K562 (cell line): ENCODE data around the gene DNAJC11. TPM values are rescaled to one million over a fixed set of nuclear protein-coding genes. Genes with fewer than 3 reads are reported as not detected.

Experiments used
- ATAC-seq: fragments of 200-7000 bp; cut with Tn5 transposase; 3 replicates; pipeline ENCODE4 v1.9.1; 2020; ENCODE audit warnings: moderate library complexity
- BruUV-seq: library from RNA; stranded (reverse); fragments of 400-500 nt; replicated peaks from 2 replicates; lab custom pipeline; 2021; lab: Mats Ljungman, UMichigan
- CTCF ChIA-PET: fragments of 300-600 bp; formaldehyde crosslinking; extraction: SDS; loops from one replicate; lab custom pipeline; 2021; ENCODE audit warnings: low intra/inter-chr PET ratio; lab: Yijun Ruan, JAX
- POLR2A ChIA-PET: fragments of 300-600, 350-650 bp; sonication (Branson Sonifier 250); formaldehyde crosslinking; extraction: SDS; loops from one replicate; lab custom pipeline; 2021; ENCODE audit warnings: antibody characterized with exemption, inconsistent platforms; lab: Yijun Ruan, JAX
- DNase-seq, 4 experiments: peaks; one replicate each; pipeline versions ENCODE4 v3.0.0 to v3.0.0-alpha.2; 2011 to 2018; ENCODE audit warnings: low spot score in 3 of 4, mixed read lengths in 3 of 4; ENCODE audit errors: extremely low read depth in 1 of 4
- FAIRE-seq: peaks from 2 replicates; lab custom pipeline; 2011; peaks lifted over from hg19 to GRCh38; lab: Jason Lieb, UNC
- H2AFZ ChIP-seq: 2 replicates; pipeline ENCODE4 v1.6.0; 2011; ENCODE audit warnings: low read depth, low read length, control low read depth, inconsistent platforms
- H3K27ac ChIP-seq: fragments of 200-600 bp; 3 replicates; pipeline ENCODE4 v1.8.0; 2011; ENCODE audit warnings: low read depth, mild to moderate bottlenecking, control low read depth, inconsistent platforms, low read length, moderate library complexity, mixed read lengths; ENCODE audit errors: extremely low read depth
- H3K27me3 ChIP-seq, 2 experiments: fragments of 300-600 bp in 1 of 2; 2 replicates in 1 of 2; 3 replicates in 1 of 2; pipeline versions ENCODE4 v1.6.0 to v1.8.0; 2011; ENCODE audit warnings: inconsistent platforms in 2 of 2, low read length in 2 of 2, mild to moderate bottlenecking in 1 of 2, mixed read lengths in 1 of 2, moderate library complexity in 1 of 2; ENCODE audit not compliant: control insufficient read depth in 2 of 2, insufficient read depth in 2 of 2
- H3K36me3 ChIP-seq: fragments of 300-600 bp; 3 replicates; pipeline ENCODE4 v1.8.0; 2011; ENCODE audit warnings: mild to moderate bottlenecking, low read length, inconsistent platforms; ENCODE audit not compliant: control insufficient read depth, insufficient read depth
- H3K4me1 ChIP-seq, 2 experiments: fragments of 200-600 bp in 1 of 2; replicated peaks in 1 of 2; 2 replicates in 1 of 2; 3 replicates in 1 of 2; pipeline versions ENCODE4 v1.5.1 to v1.8.0; 2011; ENCODE audit warnings: inconsistent platforms in 2 of 2, low read length in 2 of 2, mild to moderate bottlenecking in 1 of 2, mixed read lengths in 1 of 2, moderate library complexity in 1 of 2; ENCODE audit not compliant: control insufficient read depth in 2 of 2, insufficient read depth in 2 of 2
- H3K4me2 ChIP-seq: 2 replicates; pipeline ENCODE4 v1.6.1; 2011; ENCODE audit warnings: low read length, control low read depth, inconsistent platforms, mixed read lengths; ENCODE audit not compliant: insufficient read depth
- H3K4me3 ChIP-seq: fragments of 200-600 bp; sonication (generic), shearing (Covaris generic); 2 replicates; pipeline ENCODE4 v1.5.1; 2016; ENCODE audit warnings: control low read depth, inconsistent platforms
- H3K79me2 ChIP-seq: fragments of 200-600 bp; 3 replicates; pipeline ENCODE4 v1.8.0; 2011; ENCODE audit warnings: low read length, inconsistent platforms; ENCODE audit not compliant: control insufficient read depth, insufficient read depth
- H3K9ac ChIP-seq, 2 experiments: 2 replicates each; pipeline versions ENCODE4 v1.6.0 to v1.6.1; 2011; ENCODE audit warnings: low read depth in 2 of 2, low read length in 2 of 2, control low read depth in 1 of 2, inconsistent platforms in 1 of 2, mild to moderate bottlenecking in 1 of 2, mixed read lengths in 1 of 2; ENCODE audit not compliant: insufficient read depth in 1 of 2
- H3K9me1 ChIP-seq: one replicate; pipeline ENCODE4 v1.6.0; 2011; ENCODE audit warnings: inconsistent platforms, mild to moderate bottlenecking, low read length, moderate library complexity; ENCODE audit not compliant: control insufficient read depth, insufficient read depth
- H3K9me3 ChIP-seq: replicated peaks from 2 replicates; pipeline ENCODE4 v1.5.1; 2011; ENCODE audit warnings: low read depth, low read length, inconsistent platforms; ENCODE audit not compliant: control insufficient read depth, insufficient read depth
- H4K20me1 ChIP-seq: replicated peaks from 2 replicates; pipeline ENCODE4 v1.6.1; 2011; ENCODE audit warnings: low read length, inconsistent platforms, mixed read lengths; ENCODE audit not compliant: control insufficient read depth, insufficient read depth
- CCNT2 ChIP-seq: IDR thresholded peaks from 2 replicates; pipeline ENCODE4 v1.6.1; 2011; ENCODE audit warnings: borderline replicate concordance, low read depth, mild to moderate bottlenecking, moderate library complexity, mixed read lengths, low read length; ENCODE audit not compliant: insufficient read length; ENCODE audit errors: extremely low read depth
- CTBP1 ChIP-seq: fragments of 450-650 bp; IDR thresholded peaks from 2 replicates; pipeline ENCODE4 v1.6.1; 2016; ENCODE audit warnings: borderline replicate concordance
- HNRNPLL ChIP-seq: fragments of 200-400 bp; formaldehyde crosslinking; IDR thresholded peaks from 2 replicates; pipeline ENCODE4 v1.6.1; 2017; ENCODE audit warnings: low read length, low read depth, mild to moderate bottlenecking; ENCODE audit not compliant: poor library complexity, severe bottlenecking
- NFRKB ChIP-seq: fragments of 450-650 bp; IDR thresholded peaks from 2 replicates; pipeline ENCODE4 v1.6.1; 2016; ENCODE audit warnings: low read depth
- PHF8 ChIP-seq: fragments of 200-600 bp; sonication (generic); IDR thresholded peaks from 2 replicates; pipeline ENCODE4 v1.6.1; 2012; ENCODE audit warnings: mixed run types, mild to moderate bottlenecking, inconsistent platforms, low read length, moderate library complexity, borderline replicate concordance
- STAT5A ChIP-seq: IDR thresholded peaks from 2 replicates; pipeline ENCODE4 v1.6.1; 2012; ENCODE audit warnings: low read length, inconsistent platforms, borderline replicate concordance
- ZNF592 ChIP-seq: fragments of 450-650 bp; IDR thresholded peaks from 2 replicates; pipeline ENCODE4 v1.6.1; 2017; ENCODE audit warnings: antibody characterized with exemption, mild to moderate bottlenecking
- ZNF740 ChIP-seq, 3 experiments: fragments of 200-800 bp in 1 of 3; sonication (Bioruptor generic) in 1 of 3; sonication (generic) in 1 of 3; formaldehyde crosslinking in 1 of 3; IDR thresholded peaks; 2 replicates each; pipeline versions ENCODE4 v1.6.1 to v1.8.0; 2016 to 2022; ENCODE audit warnings: mild to moderate bottlenecking in 2 of 3, missing compliant biosample characterization in 2 of 3, missing genetic modification characterization in 2 of 3, missing genetic modification reagents in 1 of 3
- WGBS: fragments of 100-300 bp; shearing (Covaris generic); methylation state at CpG from one replicate; pipeline ENCODE4 v1.1.6; 2016; ENCODE audit warnings: low coverage, mixed read lengths; ENCODE audit not compliant: insufficient coverage; ENCODE audit errors: missing lambda C conversion rate; 5-methylcytosine and 5-hydroxymethylcytosine counted together
- in situ Hi-C: fragments of 300-500 bp; cut with MboI; formaldehyde crosslinking; loops from 4 replicates; pipeline ENCODE4 v1.15.0; 2018; ENCODE audit warnings: inconsistent platforms, mixed read lengths
- intact Hi-C: fragments of 100-400 bp; cut with micrococcal nuclease; formaldehyde crosslinking; loops from 2 replicates; pipeline ENCODE4 v1.14.2; 2022
- polyA plus RNA-seq, 8 experiments: library from polyadenylated mRNA; depleted of rRNA in 4 of 8; stranded (reverse) in 5 of 8; unstranded in 3 of 8; fragments of >200 nt; fragmentation: Nextera tagmentation in 2 of 8; fragmentation: Illumina TruSeq in 1 of 8; extraction: Ambion mirVana in 2 of 8; extraction: Trizol in 1 of 8; gene quantifications; 2 replicates each; pipeline versions ENCODE4 v1.2.1 to v1.2.3, GENCODE V29; 2011 to 2014; ENCODE audit warnings: inconsistent platforms in 1 of 8, missing spikeins in 1 of 8
- total RNA-seq, 7 experiments: library from RNA; depleted of rRNA in 6 of 7; stranded (reverse); fragments of >200 nt in 6 of 7; fragmentation: Illumina TruSeq in 2 of 7; extraction: Trizol in 2 of 7; gene quantifications; 2 replicates each; pipeline versions ENCODE4 v1.2.1 to v1.2.3, GENCODE V29; 2011 to 2021; ENCODE audit warnings: low replicate concordance in 1 of 7

The DNAJC11 gene
- total and polyA plus RNA-seq, 9 of the 15 experiments (the other 6 are each of a cell fraction or from before 2014, with no cell fraction given), result 14.1 to 123 (median 76.6) TPM

- peak overlapping the region; percentile 91 for H3K4me3 ChIP-seq
- H3K79me2 ChIP-seq, result peaks cover 57% of the 10 kb centered on the region
- FAIRE-seq (no peak), ATAC-seq (peak; percentile 66), DNase-seq (peak in 2 of 4 experiments; percentile 71 to 87)
- H3K36me3 ChIP-seq, result peaks cover 17% of the 10 kb centered on the region; the same call in 2 of the 3 replicates
- peak overlapping the region; percentile 81 for H2AFZ ChIP-seq
- peak overlapping the region; percentile 87 to 99 for H3K9ac ChIP-seq
- H3K9me3 ChIP-seq, result no peaks in the 10 kb centered on the region
- WGBS, result 1% methylated on average over 43 of the region's 67 CpGs
- CTCF ChIA-PET, result no interaction called here
- H3K4me2 ChIP-seq, result peak overlapping the region; percentile 98
- POLR2A ChIA-PET, result interaction anchor here (0.5 to 2.2 kb wide), 12 partner anchors 7 to 43 kb away, joined by 3 to 12 read pairs (median 4); partner anchors contain the start of genes KLHL21, THAP3 and ZBTB48
- BruUV-seq, result TSS peak; percentile 79
- peaks cover 21 to 47% of the 10 kb centered on the region in 2 experiments for H3K4me1 ChIP-seq
- H3K9me1 ChIP-seq, result no peaks in the 10 kb centered on the region
- in situ Hi-C loops (no loop called here), intact Hi-C loops (loop anchor here (1.0 to 2.0 kb wide), 2 partner anchors 12 to 14 kb away; no protein-coding TSS in a partner anchor)
- H3K27ac ChIP-seq, result peak overlapping the region; percentile 94
- H3K27me3 ChIP-seq, result no peaks in the 10 kb centered on the region
- H4K20me1 ChIP-seq, result peaks cover 14% of the 10 kb centered on the region
- TF ChIP-seq ZNF592 (0 out of 2 replicates have a peak, but pooled peaks have one; percentile 14), STAT5A (no peak), PHF8 (peak; percentile 61), HNRNPLL (peak; percentile 50), CCNT2 (peak; percentile 31), ZNF740 (CRISPR knock-in tag; IDR thresholded peaks at IDR 0.05) (0 out of 2 replicates have a peak, but pooled peaks have one; percentile 33), ZNF740 (tag; IDR thresholded peaks at IDR 0.05) (no peak), NFRKB (peak; percentile 34; the same call in 1 of the 2 replicates), CTBP1 (peak; percentile 79; the same call in 1 of the 2 replicates)
Measured at GRCh38 chr1:6612641-6613360, 88.8 kb downstream of the DNAJC11 start.
